ENCODE data around the gene NFKB1.

- TF ChIP-seq ASH2L (IDR thresholded peaks at IDR 0.05; ENCODE audit: borderline replicate concordance, low read depth) = no peak
- no peak for TF ChIP-seq NFYB (IDR thresholded peaks at IDR 0.05; ENCODE audit: insufficient read depth, low read depth, low read length)
- TF ChIP-seq CTCF (IDR thresholded peaks at IDR 0.05 in 2 of 3, conservative IDR thresholded peaks at IDR 0.05 in 1 of 3; ENCODE audit: control insufficient read depth in 2 of 3, extremely low read depth in 1 of 3, insufficient read depth in 1 of 3, low read depth in 3 of 3, low read length in 3 of 3) = no peak
- TF ChIP-seq RAD51 (IDR thresholded peaks at IDR 0.05) = no peak
- no peak for TF ChIP-seq ATF7 (IDR thresholded peaks at IDR 0.05; ENCODE audit: low read depth)
- no peak for TF ChIP-seq EP300 (IDR thresholded peaks at IDR 0.05; ENCODE audit: borderline replicate concordance in 1 of 2, control insufficient read depth in 1 of 2, low read depth in 2 of 2, low read length in 2 of 2)
- no peak for TF ChIP-seq SRF (IDR thresholded peaks at IDR 0.05; ENCODE audit: low read depth in 2 of 2, low read length in 2 of 2)
- TF ChIP-seq GABPA (IDR thresholded peaks at IDR 0.05; ENCODE audit: low read depth) = no peak
Observed at GRCh38 chr4:102599455-102599854, 98.3 kb downstream of the NFKB1 start.
